NK-92 (cell line): ENCODE data around the gene CAPN10.

Experiments used
- DNase-seq: peaks from one replicate; lab custom pipeline; 2025; ENCODE audit not compliant: unreplicated experiment; lab: John Stamatoyannopoulos, UW

CAPN10 gene

GRCh38 chr2:240635998-240636547 is 49.5 kb downstream of the CAPN10 start:
- no peak for DNase-seq

GRCh38 chr2:240636563-240637115 is 50.1 kb downstream of the CAPN10 start:
- no peak for DNase-seq

GRCh38 chr2:240637116-240637900 is 50.8 kb downstream of the CAPN10 start:
- no peak for DNase-seq

GRCh38 chr2:240637901-240638345 is 51.4 kb downstream of the CAPN10 start:
- no peak for DNase-seq

GRCh38 chr2:240638512-240639160 is 52.1 kb downstream of the CAPN10 start:
- DNase-seq: no peak

GRCh38 chr2:240639566-240639965 is 53.0 kb downstream of the CAPN10 start:
- DNase-seq: no peak

DNA sequence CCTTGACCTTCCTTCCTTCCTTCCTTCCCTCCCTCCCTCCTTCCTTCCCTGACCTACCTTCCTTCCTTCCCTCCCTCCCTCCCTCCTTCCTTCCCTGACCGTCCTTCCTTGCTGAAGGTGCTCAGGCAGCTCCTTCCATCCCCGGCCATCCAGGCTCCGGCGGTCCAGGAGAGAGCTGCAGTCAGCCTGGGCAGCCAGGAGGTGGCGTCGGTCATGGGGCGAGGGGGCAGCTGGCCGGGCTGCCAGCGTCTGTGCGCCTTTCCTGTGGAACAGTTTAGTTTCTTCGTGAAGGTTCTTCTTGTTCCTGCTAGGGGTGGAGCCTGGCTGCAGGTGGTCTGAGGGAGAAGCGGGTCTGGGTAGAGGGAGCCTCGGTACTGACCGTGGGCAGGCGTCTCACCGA is 54.4 kb downstream of the CAPN10 start:
- DNase-seq: no peak

GRCh38 chr2:240642061-240642805 is 55.7 kb downstream of the CAPN10 start:
- DNase-seq: no peak

DNA sequence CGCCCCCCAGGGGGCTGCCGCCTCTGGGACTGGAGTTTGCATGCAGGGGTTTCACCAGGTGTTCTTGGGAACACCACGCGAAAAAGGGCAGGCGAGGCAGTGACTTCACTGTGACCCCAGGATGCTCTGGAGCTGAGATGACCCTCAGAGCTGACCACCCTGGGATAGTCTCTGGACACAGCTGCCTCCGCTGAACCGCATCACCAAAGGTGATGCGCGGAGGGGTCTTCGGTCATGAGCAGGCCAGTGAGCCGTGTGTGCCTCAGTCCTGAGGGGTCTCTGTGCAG is 56.2 kb downstream of the CAPN10 start:
- DNase-seq: no peak

DNA sequence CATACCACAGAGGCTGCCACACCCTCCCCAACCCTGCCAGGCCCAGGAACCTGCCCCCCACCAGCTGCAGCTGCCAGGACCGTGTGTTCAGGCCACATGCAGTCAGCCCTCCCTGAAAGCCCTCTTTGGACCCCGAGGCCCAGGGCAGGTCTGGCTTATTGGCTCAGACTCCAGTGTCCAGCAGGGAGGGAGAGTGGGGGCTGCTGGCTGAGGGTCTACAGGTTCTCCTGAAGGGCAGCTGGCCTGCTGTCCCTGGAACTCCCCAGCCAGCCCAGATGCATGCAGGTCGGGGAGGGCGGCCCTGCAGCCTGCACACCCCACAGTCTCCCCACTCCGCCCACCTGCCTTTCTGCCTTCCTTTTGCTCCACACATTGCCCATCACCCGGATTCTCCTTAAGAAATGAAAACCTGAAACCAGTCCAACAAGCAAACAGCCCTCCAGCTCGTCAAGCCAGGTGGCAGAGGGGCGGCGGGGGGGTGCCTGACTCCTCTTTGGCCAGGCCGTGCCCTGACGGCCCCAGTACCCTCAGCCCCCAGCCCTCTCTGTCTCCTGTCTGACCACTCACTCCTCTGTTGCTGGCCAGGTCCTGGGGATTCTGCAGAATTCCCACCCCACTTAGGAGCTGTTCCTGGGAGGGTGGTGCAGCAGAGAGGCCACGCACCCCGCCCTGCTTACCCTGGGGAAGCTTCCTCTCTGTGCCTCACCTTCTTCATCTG is 56.7 kb downstream of the CAPN10 start:
- no peak for DNase-seq

DNA sequence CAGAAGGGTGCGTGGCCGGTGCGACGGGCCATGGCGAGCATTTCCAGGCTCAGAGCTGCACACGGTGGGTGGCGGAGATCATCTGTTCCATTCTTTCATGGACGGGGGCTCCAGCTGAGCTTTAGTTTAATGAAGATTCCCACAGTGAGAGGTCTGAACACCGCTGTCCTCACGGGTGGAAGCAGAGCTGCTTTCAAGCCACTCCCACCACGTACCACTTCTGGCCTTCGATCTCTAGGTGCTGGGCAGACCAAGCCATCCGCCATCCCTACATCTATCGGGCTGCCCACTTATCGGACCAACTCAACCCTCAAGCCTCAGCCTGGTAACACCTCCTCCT is 57.2 kb downstream of the CAPN10 start:
- DNase-seq: no peak

- no peak for DNase-seq
These were observed 57.7 kb downstream of the CAPN10 start for GRCh38 chr2:240644171-240644651.

DNA sequence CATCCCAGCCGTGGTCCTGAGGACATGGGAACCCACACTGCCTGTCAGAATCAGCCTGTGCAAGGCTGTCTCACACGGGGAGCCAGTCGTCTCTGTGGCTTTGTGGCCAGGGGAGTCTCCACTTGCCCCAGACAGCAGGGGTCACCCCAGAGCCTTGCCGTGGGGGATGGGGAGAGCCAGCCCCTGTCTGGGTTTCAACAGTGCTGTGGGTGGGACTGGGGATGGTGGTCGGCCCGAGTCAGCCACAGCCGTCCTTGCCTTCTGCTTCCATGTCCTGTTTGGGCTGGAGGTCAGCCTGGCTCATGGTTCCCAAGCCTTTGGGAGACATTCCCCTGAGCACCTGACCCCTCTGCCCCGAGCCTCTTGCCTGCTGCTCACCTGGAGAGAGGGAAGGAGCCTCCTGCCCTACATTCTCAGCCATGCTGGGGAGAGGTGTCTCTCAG is 58.3 kb downstream of the CAPN10 start:
- no peak for DNase-seq

- no peak for DNase-seq
These were observed 58.8 kb downstream of the CAPN10 start for GRCh38 chr2:240645346-240645745.

- no peak for DNase-seq
These were observed 59.3 kb downstream of the CAPN10 start for GRCh38 chr2:240645801-240646175.

GRCh38 chr2:240646176-240646899 is 59.8 kb downstream of the CAPN10 start:
- no peak for DNase-seq

DNA sequence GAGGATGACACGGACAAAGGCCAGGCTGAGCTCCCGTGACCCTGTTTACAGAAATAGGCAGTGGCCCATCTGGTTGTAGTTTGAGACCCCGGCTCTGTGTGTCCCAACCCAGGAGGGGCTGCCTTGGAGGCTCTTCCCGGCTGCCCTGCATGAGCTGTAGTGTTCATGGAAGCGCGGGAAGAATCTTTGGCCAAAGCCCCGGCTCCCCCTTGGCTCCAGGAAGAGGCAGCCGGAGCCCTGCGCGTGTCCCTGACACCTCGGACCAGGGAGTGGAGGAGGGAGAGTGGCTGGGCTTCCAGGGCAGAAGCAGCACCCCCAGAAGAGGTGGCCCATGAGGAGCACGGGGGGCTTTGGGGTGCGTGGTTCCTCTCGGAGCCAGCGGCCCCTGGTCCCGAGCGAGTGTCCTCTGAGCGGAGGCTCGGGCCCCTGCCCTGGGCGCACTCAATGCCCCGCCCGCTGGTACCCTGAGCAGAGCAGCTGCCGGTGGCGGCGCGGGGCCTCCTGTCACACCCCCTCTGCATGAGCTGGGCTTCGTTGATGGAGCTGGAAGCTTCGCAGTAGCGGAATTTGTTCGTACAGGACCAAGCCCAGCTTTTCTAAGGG is 60.5 kb downstream of the CAPN10 start:
- no peak for DNase-seq

DNA sequence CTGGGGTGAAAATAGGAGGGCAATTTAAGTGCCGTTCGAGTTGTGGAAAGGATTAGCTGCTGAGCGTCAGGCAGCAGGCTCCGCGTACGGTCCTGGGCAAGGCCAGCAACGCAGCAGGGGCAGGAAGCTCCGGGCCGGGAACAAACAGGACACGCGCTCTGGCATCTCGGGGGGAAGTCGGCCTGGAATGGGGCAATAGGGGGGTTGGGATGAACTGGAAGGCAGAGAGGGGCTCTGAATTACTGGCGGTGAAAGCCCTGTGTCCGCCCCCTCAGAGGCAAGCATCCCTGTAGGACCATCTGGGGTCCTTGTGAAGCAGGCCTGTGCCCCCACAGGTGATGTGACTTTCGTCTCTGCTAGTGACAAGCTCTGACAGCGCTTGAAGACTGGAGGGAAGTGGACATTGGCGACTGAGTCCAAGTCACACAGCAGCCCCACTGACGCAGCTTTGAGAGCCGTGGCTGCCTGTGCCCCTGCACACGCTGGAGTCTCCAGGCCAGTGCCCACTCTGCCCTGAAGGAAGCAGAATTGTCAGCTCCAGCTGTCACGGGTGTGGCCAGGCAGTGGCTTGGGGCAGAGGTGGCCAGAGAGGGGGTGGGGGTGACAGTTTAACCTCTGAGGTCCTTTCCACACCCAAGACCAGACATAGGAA is 61.1 kb downstream of the CAPN10 start:
- DNase-seq: no peak

DNA sequence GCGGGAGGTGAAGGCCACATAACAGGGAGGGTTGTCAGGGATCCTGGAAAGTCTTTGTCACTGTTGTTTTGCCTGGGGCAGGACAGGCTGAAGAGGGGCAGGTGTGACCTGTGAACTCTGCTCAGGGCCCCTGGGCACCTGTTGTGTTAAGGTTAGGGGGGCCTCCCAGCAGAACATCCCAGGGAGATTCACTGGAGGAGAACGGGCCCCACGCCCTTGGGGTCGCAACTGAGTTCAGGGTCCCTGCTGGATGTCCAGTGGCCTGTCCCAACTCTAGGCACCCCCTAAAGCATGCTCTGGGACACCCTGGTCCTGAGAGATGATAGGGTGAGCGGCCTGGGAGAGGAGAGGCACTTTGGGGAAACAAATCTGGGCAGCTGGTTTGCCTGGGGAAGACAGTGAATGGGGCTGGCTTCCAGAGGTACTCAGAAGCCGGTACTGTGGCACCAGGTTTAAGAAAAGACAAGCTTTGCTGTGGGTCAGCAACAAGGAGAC is 61.7 kb downstream of the CAPN10 start:
- DNase-seq: no peak
